GM12801 (cell line): ENCODE results near the gene GLP2R.

ENCODE experiments used
- TF ChIP-seq, protein P1 (sequence below): IDR thresholded peaks from one replicate; pipeline ENCODE4 v1.5.1; 2011; ENCODE audit warnings: control low read depth; ENCODE audit not compliant: insufficient read length; ENCODE audit errors: extremely low read depth

Gene GLP2R

DNA sequence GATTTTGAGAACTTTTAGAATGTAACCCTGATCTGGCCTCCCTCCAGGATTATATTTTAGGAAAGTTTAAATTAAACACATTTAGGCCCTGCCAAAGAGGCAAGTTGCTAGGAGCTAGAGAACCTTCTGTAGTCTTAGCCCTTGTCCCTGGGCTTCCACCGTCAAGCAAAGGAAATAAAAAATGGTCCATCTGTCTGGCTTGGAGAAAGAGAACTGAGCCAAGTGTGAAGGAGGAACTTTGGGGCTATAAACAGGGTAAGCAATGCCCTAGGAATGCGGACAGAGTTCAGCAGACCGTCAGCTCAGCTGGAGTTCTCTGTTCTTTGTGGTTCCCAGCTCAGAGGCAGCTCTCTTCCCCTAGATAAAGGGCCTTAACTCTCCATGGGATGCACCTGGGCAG lies 49.7 kb downstream of the GLP2R start:
- TF ChIP-seq, protein P1, sequence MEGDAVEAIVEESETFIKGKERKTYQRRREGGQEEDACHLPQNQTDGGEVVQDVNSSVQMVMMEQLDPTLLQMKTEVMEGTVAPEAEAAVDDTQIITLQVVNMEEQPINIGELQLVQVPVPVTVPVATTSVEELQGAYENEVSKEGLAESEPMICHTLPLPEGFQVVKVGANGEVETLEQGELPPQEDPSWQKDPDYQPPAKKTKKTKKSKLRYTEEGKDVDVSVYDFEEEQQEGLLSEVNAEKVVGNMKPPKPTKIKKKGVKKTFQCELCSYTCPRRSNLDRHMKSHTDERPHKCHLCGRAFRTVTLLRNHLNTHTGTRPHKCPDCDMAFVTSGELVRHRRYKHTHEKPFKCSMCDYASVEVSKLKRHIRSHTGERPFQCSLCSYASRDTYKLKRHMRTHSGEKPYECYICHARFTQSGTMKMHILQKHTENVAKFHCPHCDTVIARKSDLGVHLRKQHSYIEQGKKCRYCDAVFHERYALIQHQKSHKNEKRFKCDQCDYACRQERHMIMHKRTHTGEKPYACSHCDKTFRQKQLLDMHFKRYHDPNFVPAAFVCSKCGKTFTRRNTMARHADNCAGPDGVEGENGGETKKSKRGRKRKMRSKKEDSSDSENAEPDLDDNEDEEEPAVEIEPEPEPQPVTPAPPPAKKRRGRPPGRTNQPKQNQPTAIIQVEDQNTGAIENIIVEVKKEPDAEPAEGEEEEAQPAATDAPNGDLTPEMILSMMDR: no peak

- TF ChIP-seq, protein P1: no peak
Measured at GRCh38 chr17:9878356-9878755, 52.6 kb downstream of the GLP2R start.

GRCh38 chr17:9878786-9879525 lies 53.2 kb downstream of the GLP2R start:
- TF ChIP-seq, protein P1: no peak

GRCh38 chr17:9880582-9880999 lies 54.9 kb downstream of the GLP2R start:
- TF ChIP-seq, protein P1: no peak

DNA sequence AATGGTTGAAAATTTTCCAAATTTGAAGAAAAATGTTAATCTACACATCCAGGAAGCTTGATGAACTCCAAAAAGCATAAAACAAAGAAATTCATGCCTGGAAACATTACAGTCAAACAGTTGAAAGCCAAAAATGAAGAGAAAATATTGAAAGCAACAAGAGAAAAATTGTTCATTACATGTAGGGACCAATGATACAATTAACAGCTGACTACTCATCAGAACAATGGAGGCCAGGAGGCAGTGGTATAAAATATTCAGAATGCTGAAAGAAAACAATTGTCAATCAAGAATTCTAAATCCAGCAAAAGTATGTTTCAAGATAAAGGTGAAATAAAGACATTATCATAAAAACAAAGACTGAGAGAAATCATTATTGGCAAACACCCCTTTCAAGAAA lies 57.7 kb downstream of the GLP2R start:
- TF ChIP-seq, protein P1: no peak

GRCh38 chr17:9886141-9886930 lies 60.6 kb downstream of the GLP2R start:
- TF ChIP-seq, protein P1: no peak

- TF ChIP-seq, protein P1: no peak
Measured at GRCh38 chr17:9887508-9887907, 61.8 kb downstream of the GLP2R start.
